Activated CD4-positive, CD25-positive, alpha-beta regulatory T cell (primary cell): ENCODE measurements around the gene AREG.

Experiments
- DNase-seq, 4 experiments: peaks; one replicate each; lab custom pipeline; 2025; lab: John Stamatoyannopoulos, UW

AREG gene

DNA sequence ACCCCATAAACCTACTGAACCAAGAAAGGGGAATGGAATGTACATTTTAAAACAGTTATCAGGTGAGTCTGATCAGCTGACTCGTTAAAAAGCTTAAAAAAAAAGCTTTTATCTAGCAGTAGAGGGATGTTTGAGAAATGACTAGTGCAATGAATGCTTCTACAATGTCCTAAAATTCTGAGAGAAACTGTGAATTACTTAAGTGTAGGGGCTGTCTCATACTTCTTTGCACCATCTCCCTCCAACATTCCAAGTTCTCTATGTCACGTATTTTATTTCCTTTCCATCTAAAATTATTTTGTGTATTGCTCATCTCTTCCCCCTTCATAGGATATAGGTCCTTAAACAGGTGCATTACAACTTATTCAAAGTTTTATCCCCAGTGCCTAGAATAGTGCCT is 11.9 kb upstream of the AREG start:
- DNase-seq: no peak

GRCh38 chr4:74433541-74434172 is 11.3 kb upstream of the AREG start:
- DNase-seq: no peak

DNA sequence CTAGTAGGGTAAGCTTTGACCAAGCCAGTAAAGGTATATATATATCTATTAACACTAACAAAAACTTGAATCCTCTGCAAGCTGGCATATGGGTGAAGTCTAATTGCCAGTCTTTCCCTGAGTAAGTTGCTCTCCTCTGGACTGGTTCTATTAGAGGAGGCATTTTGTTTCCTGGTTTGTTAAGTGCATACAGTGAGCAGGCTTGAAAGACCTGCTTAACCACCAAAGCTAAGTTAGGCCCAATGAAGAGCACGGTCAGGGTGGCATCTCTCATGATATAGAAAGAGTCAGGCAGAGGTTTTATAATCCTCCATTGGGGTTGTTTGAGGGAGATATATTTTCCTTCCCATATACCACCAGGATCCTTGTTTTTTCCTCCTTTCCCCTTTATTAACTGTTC is 9.6 kb upstream of the AREG start:
- DNase-seq: no peak

GRCh38 chr4:74437866-74438265 is 7.1 kb upstream of the AREG start:
- DNase-seq: no peak

DNA sequence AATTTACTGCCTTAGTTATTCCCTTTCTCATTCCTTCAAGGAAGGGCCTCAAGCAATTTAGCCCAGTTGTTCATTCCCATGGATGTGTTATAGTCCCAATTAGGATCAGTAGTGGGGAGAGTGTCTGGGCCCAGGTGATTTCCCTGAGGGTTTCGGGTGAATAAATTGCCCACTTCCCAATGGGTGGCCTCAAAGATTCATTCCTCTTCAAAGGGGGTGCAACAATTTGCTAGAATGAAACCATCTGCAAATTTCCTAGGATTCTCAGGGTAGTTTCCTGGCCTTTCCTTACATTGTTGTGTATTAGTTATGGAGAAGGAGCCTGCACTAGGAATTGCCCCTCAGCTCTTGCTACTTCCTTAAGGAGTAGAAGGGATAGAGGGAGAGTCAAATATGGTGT is 6.3 kb upstream of the AREG start:
- no peak for DNase-seq

- no peak for DNase-seq
These were observed 5.0 kb upstream of the AREG start for GRCh38 chr4:74439952-74440351.

GRCh38 chr4:74440356-74440755 is 4.6 kb upstream of the AREG start:
- DNase-seq: no peak

DNA sequence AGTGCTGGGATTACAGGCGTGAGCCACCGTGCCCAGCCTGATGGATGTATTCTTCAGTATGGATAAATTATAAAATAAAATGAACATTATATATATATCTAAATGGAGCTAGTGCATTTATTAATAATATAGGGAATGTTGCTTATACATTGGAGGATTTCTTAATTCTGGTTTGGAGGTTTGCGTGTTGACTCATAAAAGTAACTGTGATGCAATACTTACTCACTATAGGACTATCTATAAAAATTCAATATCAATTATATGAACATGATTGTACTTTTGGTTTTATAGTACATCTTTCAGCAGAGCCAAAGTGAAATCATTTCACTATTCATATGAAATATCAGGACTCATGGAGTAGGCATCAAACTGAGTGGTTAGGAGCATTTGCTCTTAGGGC is 3.2 kb upstream of the AREG start:
- no peak for DNase-seq

DNA sequence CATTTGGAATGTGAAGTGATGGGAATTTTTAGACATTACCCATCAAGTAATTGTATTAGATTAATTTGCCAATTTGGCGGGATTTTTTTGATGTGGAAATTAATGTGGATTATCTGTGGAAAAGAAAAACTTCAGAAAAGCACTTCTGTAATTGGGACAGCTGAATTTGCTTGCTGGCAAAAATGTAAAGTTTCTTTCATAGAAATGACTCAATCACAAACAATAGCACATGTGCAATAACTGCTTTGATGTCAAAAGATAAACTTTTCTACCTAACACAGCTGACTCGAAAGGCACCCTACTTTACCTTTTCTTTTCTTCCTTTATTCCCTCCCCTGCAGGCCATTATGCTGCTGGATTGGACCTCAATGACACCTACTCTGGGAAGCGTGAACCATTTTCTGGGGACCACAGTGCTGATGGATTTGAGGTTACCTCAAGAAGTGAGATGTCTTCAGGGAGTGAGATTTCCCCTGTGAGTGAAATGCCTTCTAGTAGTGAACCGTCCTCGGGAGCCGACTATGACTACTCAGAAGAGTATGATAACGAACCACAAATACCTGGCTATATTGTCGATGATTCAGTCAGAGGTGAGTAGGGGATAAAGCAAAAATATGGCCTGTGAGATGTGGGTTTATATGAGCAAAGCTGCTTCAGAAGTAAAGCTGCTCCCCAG is 1.4 kb downstream of the AREG start:
- no peak for DNase-seq

DNA sequence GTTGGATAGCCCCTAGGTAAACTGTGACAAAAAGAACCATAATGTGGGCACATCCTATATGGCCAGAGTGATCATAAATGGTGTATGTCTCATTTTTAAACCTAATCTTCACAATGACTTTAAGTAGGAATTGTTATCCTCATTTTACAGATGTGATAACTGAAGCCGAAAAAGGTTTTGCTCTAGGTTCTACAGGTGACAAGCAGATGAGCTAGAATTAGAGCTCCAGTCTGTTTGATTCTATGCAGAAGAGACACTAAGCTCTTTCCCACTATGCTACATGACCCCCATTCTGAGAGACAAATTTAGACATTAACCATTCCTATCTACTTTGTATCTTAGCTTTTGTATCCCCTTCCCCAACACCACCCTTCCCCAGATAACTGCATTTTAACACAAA is 2.0 kb downstream of the AREG start:
- no peak for DNase-seq

DNA sequence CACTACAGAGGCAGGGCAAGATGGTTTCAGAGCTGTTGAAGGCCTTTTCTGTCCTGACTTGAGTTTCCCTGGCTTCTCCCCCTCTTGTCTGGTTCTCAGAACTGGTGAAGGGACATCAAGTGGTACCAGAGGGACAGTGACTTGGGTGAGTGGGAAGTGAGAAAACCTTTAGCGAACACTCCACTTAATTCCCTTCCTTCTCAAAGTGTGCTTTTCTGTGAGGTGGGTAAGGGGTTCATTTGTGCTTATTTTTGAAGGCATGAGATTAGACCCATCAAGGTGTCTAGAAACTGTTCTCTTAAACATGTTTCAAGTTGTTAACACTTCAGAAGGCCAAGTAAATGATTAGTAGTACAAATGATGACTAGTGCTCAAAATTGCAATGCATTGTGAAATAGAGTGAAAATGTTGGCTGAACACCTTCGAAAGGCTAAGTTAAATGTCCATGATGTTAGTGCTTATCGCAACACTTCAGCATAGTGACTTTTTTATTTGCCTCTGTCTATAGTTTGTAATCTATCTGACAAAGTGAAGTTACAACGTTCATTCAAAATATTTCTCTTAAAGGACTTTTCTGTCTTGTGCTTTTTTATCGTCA is 2.8 kb downstream of the AREG start:
- DNase-seq: no peak

- no peak for DNase-seq
These were observed 4.8 kb downstream of the AREG start for GRCh38 chr4:74449571-74450297.

DNA sequence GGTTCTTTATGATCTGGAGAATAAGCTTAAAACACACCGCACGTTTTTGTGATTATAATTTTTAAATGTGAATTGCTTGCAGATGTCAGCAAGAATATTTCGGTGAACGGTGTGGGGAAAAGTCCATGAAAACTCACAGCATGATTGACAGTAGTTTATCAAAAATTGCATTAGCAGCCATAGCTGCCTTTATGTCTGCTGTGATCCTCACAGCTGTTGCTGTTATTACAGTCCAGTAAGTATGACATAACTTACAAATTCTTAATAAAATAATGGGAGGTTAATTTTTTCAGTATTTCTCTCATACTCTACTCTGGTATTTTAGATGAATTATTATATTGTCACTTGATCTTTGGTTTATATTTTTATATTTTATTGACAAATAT is 5.4 kb downstream of the AREG start:
- DNase-seq: no peak

DNA sequence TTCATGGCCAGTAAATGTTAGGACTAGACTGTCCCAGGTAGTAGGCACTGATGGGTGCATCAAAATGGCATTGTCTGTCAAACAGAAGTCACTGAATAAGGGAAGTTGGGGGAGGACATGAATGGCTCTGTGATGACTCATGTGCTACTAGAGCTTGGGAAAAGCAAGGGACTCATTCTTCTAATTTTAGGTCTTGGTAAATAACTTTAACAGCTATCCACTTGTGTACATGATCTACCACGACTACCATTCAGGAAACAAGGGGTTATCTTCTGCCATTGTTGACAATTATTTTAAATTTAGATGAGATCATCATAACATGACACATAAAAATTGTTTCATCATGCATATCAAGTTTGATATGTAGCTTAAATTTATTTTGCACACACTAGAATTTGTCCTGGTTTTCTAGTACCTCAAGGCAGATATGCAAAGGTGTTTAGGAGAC is 6.3 kb downstream of the AREG start:
- no peak for DNase-seq

DNA sequence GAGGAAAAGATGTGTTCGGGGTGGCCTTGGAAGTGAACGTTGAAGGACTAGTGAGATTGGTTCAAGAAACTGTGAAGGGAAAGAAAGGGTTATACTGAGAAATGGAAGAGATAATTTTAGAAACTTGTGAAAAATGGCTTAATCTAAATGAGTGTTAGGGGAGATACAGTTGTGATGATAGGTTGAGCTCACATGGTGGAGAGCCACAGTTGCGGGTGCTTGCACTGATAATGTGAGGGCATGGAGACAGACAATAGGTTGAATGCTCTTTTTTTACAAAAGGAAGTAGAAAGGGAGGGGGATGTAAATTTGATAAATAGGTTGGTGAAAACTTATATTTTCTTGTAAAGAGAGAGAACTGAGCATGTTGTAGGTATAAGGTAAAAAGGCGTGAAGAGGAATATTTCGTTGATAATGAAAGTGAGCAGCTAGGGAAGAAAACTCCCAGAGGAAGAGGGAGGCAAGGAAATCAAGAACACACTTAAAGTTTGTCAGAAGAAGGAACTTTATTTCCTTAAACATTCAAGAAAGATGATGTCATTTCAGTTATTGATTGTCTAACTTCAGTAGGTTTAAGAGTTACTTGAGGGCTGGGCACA is 8.2 kb downstream of the AREG start:
- DNase-seq: no peak

DNA sequence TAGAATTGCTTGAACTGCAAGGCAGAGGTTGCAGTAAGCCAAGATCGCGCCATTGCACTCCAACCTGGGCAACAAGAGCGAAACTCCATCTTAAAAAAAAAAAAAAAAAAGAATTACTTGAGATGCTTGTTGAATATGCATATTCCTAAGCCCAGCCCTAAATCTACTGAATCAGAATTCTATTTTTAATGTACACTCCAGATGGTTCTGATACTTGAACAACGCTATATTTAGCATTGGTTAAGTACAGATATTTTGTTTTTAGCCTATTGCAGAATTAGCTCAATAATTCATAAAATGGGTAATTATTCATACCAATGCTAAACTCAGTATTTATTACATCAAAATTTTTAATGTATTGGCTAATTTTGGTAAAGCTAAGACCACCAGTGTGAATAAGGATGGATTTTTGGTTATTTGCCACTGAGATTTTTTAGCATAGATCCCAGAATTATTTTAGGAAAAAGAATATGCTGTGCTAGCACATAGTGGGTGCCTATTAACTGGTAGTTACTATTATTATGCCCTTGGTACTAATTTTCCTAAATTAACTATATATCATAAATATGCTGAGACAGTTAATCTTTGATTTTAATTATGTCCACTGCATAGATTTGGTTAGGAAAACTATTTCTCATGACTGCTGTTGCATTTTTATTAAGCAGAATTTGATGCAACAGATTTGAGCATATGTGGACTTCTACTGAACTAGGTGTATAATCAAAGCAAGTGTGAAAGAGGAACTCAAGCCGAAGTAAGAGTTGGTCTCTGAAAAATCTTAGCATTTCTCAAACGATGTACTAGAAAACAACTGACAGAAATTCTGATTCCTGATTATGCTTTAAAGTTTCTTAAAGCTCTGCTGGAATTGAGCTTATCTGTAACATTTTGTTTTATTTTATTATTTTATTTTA is 9.2 kb downstream of the AREG start:
- no peak for DNase-seq

DNA sequence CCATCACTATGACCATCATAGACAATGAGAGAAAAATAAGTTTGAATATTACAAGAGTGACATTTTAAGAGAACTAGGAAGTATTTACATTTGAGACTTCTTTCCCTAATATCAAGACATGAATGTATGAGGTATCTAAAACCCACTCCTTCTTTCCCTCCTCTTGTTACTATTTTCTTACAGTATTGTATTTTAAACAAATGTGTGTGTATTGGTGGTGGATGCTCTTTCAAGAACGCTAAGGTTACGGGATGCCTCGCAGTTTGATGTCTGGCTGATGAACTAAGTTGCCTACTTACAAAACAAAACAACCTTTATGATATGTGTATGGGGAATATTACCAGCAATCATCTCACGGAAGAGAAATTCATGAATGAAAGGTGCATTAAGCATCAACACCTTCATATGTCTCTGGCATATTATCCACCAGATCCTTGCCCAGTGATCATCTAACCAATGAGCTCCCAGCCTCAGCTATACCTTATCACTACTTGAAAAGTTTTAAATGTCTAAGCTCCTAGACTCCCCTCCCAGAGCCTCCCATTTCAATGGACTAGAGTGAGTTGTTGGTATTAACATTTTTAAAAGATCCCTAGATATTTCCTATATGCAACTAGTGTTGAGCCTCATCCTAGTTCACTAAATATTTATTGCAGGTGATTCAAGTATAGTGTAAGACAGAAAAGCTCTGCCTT is 10.6 kb downstream of the AREG start:
- no peak for DNase-seq

DNA sequence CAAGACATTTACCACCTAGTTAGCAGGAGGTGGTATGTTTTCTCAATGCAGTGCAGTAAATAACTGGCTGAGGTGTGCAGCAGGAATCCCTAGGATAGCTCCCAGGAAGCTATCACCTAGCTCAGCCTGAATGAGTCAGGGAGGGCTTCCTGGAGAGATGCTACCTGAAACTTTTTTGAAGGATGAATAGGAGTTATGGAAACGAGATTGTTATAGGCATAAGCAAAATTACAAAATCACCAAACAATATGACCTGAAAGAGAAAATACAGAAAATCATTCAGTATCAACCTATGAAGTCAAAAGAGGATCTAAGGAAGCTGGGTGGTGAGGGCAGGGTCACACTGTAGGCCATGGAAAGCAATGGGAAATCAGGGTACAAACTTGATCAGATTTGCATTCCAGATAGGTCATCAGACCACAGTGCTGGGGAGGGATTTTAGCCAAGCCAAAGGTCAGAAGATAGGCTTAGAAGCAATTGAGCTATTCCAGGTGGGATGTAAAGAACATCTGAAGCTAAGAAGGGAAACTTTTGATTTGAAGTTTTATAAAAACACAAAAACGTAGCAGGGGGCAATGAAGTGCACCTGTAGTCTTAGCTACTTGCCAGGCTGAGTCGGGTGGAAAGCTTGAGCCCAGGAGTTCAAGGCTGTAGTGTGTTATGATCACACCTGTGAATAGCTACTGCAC is 11.3 kb downstream of the AREG start:
- no peak for DNase-seq

DNA sequence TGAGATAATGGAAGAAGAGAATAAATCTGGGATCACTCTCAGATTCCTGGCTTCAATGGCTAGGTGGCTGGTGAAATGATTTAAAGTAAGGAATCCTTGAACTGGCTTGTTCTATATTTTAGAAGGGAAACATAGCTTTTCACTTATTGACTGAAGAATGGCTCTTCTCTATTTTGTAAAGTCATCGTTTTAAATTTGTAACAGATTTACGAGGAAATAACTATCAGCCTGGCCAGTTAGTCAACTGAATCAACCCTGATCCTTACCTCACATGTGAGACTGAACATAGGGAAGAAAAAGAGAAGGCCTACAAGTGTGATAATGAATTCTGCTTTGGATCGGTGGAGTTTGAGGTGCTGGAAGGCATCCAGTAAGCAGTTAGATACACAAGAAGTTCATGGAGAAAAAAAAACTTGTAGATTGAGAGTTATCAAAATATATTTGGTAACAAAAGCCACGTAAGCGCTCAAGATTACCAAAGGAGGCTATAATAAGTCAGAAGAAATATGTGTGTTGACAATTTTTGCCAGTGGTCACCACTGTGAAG is 12.0 kb downstream of the AREG start:
- no peak for DNase-seq

- DNase-seq: no peak
These were observed 15.9 kb downstream of the AREG start for GRCh38 chr4:74460833-74461232.
